ENCODE measurements around the gene BICRA. TPM values are rescaled to one million over a fixed set of nuclear protein-coding genes. Genes with fewer than 3 reads are reported as not detected.

BICRA gene
- total RNA-seq, 1 donor from 2014 or later = 15.9 TPM

DNA sequence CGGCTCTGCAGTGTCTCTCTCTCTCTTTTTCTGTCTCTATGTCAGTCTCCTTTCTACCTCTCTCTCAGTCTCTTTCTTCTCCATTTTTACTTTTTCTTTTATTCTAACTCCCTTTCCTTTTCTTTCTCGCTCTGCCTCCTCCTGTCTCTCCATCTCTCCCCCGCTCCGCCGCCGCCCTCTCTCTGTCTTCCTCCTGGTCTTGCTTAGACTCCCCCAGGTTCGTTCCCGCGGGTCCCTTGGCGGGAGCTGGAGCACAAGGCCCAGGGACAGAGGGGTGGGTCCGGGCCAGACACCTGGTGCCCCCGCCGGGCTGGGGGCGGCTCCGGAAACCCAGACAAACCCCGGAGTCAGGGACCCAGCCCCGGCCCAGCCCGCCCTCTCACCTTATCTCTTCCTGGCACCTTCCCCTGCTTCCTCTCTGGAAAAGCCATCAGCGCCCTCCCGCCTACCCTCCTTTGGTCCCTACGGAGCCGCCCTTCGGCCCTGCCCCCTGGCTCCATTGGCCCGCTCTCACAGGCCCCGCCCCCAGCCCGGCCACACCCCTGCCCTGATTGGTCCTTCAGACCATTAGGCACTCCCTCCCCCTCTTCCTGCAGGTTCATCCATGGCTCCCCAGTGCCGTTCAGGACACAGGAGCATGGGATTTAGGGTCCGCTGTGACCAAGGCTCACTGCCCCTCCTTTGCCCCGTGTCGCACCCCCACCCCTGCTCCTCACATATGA is 121.0 kb downstream of the BICRA start:
- Histone ChIP-seq H3K9me3 (no peaks in the 10 kb centered on the region), H3K36me3 (peaks cover 42% of the 10 kb centered on the region), H3K27me3 (no peaks in the 10 kb centered on the region), H3K27ac (peak overlapping the region; percentile 85), H3K4me1 (peaks cover 47% of the 10 kb centered on the region), H3K4me3 (peak overlapping the region; percentile 43)
- TF ChIP-seq, protein P1, sequence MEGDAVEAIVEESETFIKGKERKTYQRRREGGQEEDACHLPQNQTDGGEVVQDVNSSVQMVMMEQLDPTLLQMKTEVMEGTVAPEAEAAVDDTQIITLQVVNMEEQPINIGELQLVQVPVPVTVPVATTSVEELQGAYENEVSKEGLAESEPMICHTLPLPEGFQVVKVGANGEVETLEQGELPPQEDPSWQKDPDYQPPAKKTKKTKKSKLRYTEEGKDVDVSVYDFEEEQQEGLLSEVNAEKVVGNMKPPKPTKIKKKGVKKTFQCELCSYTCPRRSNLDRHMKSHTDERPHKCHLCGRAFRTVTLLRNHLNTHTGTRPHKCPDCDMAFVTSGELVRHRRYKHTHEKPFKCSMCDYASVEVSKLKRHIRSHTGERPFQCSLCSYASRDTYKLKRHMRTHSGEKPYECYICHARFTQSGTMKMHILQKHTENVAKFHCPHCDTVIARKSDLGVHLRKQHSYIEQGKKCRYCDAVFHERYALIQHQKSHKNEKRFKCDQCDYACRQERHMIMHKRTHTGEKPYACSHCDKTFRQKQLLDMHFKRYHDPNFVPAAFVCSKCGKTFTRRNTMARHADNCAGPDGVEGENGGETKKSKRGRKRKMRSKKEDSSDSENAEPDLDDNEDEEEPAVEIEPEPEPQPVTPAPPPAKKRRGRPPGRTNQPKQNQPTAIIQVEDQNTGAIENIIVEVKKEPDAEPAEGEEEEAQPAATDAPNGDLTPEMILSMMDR (IDR thresholded peaks at IDR 0.05) = no peak
- intact Hi-C loops (cut with DNase I) = no loop called here
- DNase-seq (peak; percentile 94), ATAC-seq (peak; percentile 89)

DNA sequence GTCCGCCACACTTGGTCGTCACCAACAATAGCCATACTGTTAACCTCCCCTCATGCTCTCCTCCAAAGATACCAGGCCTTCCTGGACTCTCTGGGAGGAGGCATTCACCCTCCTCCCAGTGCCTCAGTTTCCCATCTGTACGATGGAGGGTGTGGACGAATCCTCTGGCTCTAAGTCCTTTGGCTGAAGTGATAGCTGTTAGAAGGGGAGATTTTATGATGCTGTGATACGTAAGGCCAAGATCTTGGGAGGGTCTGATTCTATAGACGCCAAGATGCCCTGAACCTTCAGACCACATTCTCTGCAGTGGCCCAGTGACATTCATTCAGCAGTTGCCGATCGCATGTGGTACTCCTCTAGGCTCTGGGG is 121.6 kb downstream of the BICRA start:
- Histone ChIP-seq H3K9me3 (no peaks in the 10 kb centered on the region), H3K4me3 (peak overlapping the region; percentile 43), H3K27me3 (no peaks in the 10 kb centered on the region), H3K27ac (peak overlapping the region; percentile 85), H3K4me1 (peaks cover 43% of the 10 kb centered on the region), H3K36me3 (peaks cover 48% of the 10 kb centered on the region)
- intact Hi-C loops (cut with DNase I) = no loop called here
- TF ChIP-seq, protein P1 (IDR thresholded peaks at IDR 0.05) = no peak
- ATAC-seq (no peak), DNase-seq (no peak)

DNA sequence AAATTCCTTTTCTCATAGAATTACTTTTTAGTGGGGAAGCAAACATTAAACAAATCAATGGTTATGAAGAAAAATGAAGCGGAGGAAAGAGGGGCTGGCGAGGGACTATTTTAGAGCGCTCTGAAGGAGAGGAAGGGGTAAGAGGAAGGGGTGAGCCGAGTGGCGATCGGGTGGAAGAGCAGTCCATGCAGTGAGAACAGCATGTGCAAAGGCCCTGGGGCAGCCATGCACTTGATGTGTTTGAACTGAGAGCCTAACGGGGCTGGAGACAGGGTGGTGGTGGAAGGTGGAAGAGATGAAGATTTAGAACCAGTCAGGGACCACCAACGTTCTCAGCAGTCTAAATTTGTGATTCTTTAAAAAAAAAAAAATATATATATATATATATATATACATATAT is 122.0 kb downstream of the BICRA start:
- DNase-seq (no peak), ATAC-seq (no peak)
- Histone ChIP-seq H3K27ac (peak overlapping the region; percentile 85), H3K4me3 (no peak overlapping the region), H3K9me3 (no peaks in the 10 kb centered on the region), H3K36me3 (peaks cover 47% of the 10 kb centered on the region), H3K4me1 (peaks cover 39% of the 10 kb centered on the region), H3K27me3 (no peaks in the 10 kb centered on the region)
- TF ChIP-seq, protein P1 (IDR thresholded peaks at IDR 0.05) = no peak
- intact Hi-C loops (cut with DNase I) = no loop called here

DNA sequence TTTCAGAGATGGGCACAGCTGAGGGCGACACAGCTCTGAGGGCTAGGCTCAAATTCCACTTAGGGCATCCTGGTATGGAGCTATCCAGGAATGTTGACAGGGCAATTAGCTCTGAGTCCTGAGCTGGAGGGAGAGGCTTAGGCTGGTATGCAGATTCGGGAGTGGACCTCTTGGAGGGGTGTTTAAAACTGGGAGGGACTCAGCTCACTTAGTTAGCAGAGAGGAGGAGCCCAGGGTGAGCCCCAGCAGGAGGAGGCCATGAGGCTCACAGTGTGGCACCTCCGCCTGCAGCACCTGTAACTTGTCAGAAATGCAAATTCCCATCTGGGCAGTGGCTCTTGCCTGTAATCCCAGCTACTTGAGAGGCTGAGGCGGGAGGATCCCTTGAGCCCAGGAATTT is 126.2 kb downstream of the BICRA start:
- no peak for DNase-seq
- H3K27me3 ChIP-seq = no peaks in the 10 kb centered on the region
- TF ChIP-seq, protein P1 (IDR thresholded peaks at IDR 0.05) = no peak
- peaks cover 67% of the 10 kb centered on the region for H3K36me3 ChIP-seq
- H3K9me3 ChIP-seq = no peaks in the 10 kb centered on the region
- H3K4me1 ChIP-seq = no peaks in the 10 kb centered on the region
- no peak overlapping the region for H3K4me3 ChIP-seq
- no peak overlapping the region for H3K27ac ChIP-seq
- ATAC-seq = peak; percentile 76
- intact Hi-C loops (cut with DNase I) = no loop called here

DNA sequence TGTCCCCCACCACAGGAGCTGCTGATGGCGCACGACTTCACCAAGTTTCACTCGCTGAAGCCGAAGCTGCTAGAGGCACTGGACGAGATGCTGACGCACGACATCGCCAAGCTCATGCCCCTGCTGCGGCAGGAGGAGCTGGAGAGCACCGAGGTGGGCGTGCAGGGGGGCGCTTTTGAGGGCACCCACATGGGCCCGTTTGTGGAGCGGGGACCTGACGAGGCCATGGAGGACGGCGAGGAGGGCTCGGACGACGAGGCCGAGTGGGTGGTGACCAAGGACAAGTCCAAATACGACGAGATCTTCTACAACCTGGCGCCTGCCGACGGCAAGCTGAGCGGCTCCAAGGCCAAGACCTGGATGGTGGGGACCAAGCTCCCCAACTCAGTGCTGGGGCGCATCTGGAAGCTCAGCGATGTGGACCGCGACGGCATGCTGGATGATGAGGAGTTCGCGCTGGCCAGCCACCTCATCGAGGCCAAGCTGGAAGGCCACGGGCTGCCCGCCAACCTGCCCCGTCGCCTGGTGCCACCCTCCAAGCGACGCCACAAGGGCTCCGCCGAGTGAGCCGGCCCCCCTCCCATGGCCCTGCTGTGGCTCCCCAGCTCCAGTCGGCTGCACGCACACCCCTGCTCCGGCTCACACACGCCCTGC is 132.1 kb downstream of the BICRA start:
- ATAC-seq (no peak), DNase-seq (no peak)
- TF ChIP-seq, protein P1 (IDR thresholded peaks at IDR 0.05) = no peak
- intact Hi-C loops (cut with DNase I) = no loop called here
- Histone ChIP-seq H3K27ac (no peak overlapping the region), H3K4me1 (peaks cover 24% of the 10 kb centered on the region), H3K27me3 (no peaks in the 10 kb centered on the region), H3K36me3 (peaks cover 51% of the 10 kb centered on the region), H3K9me3 (no peaks in the 10 kb centered on the region), H3K4me3 (no peak overlapping the region)
